Measurements from ENCODE around the gene VPS37C. TPM values are rescaled to one million over a fixed set of nuclear protein-coding genes. Genes with fewer than 3 reads are reported as not detected.

The VPS37C gene
- total RNA-seq, 4 donors from 2014 or later: 8.6 to 23.3 (median 20.5) TPM

GRCh38 chr11:61147791-61148620, 13.2 kb downstream of the VPS37C start:
- no peaks in the 10 kb centered on the region for H3K9me3 ChIP-seq
- no peak for DNase-seq
- TF ChIP-seq CTCF (IDR thresholded peaks at IDR 0.05) (no peak), POLR2A (IDR thresholded peaks at IDR 0.05) (no peak), EP300 (IDR thresholded peaks at IDR 0.05; ENCODE audit: low read depth) (no peak), POLR2AphosphoS5 (IDR thresholded peaks at IDR 0.05) (no peak)
- H3K4me3 ChIP-seq: no peak overlapping the region
- no peaks in the 10 kb centered on the region for H3K36me3 ChIP-seq
- H3K27ac ChIP-seq: no peak overlapping the region
- intact Hi-C loops (cut with DNase I; ENCODE audit: low total_unique reads) (no loop called here), in situ Hi-C loops (cut with MboI; ENCODE audit: low pct_ligation_motif_present in 1 of 4, low pct_unique_long_range_greater_than_20kb in 1 of 4, low sequenced_read_pairs in 3 of 4) (loop anchor here in 1 of 4 donors (25.0 kb wide), 1 partner anchor 311 kb away; the partner anchor contains the start of gene CCDC86)
- no peaks in the 10 kb centered on the region for H3K27me3 ChIP-seq
- H3K4me1 ChIP-seq: peaks cover 37 to 60% (median 42%) of the 10 kb centered on the region in 4 donors
- 27 to 71% methylated on average over 2 to 11 of the region's 11 CpGs for WGBS, 2 donors (ENCODE audit: low coverage in 1 of 2)

DNA sequence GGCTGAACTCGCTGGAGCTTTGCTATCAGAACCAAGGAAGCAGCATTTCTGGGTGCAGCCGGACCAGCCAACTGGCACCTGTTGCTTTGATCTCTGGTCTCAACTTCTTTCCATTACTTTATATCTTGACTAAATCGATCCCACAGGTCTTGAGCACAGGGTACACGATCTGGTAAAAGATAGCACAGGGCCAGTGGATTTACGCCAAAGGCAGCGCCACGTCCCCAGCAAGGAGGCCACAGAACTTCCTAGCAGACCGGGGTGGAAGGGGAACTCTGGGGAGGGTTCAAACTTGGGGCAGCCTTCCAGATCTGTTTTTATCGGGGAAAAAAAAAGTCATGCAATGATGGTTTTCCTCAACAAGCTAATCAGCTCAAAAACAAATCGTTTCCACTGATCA, 14.0 kb downstream of the VPS37C start:
- no peaks in the 10 kb centered on the region for H3K9me3 ChIP-seq
- WGBS, 2 donors (ENCODE audit: low coverage in 1 of 2): 79 to 82% methylated on average over 4 to 10 of the region's 10 CpGs
- no peaks in the 10 kb centered on the region for H3K36me3 ChIP-seq
- TF ChIP-seq EP300 (IDR thresholded peaks at IDR 0.05; ENCODE audit: low read depth) (no peak), CTCF (IDR thresholded peaks at IDR 0.05) (no peak), POLR2AphosphoS5 (IDR thresholded peaks at IDR 0.05) (no peak), POLR2A (IDR thresholded peaks at IDR 0.05) (no peak)
- in situ Hi-C loops (cut with MboI; ENCODE audit: low pct_ligation_motif_present in 1 of 4, low pct_unique_long_range_greater_than_20kb in 1 of 4, low sequenced_read_pairs in 3 of 4): loop anchor here in 1 of 4 donors (25.0 kb wide), 1 partner anchor 310 kb away; the partner anchor contains the start of gene CCDC86
- no peaks in the 10 kb centered on the region for H3K27me3 ChIP-seq
- intact Hi-C loops (cut with DNase I; ENCODE audit: low total_unique reads): no loop called here
- H3K27ac ChIP-seq: no peak overlapping the region
- DNase-seq: no peak
- peaks cover 32 to 53% (median 36%) of the 10 kb centered on the region in 4 donors for H3K4me1 ChIP-seq
- no peak overlapping the region for H3K4me3 ChIP-seq

DNA sequence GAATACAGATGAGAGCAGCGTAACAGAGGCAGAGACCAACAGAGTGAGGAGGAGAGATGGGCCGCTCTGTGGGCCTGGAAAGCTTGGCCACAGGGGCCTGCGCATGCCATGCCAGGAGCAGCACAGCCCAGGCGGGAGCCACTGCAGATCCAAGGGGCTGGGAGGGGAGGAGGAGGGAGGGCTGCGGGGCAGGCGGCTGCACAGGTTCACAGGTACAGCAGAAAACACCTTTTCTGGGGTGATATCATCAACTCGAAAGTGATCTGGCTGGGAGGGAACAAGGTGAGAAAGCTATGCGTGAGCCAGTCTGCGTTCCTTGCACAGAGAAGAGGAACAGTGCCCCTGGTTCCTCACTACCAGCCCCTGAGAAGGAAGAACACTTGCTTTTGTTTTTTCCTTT, 14.8 kb downstream of the VPS37C start:
- TF ChIP-seq POLR2AphosphoS5 (IDR thresholded peaks at IDR 0.05) (no peak), EP300 (IDR thresholded peaks at IDR 0.05; ENCODE audit: low read depth) (no peak), CTCF (IDR thresholded peaks at IDR 0.05) (no peak), POLR2A (IDR thresholded peaks at IDR 0.05) (no peak)
- H3K4me3 ChIP-seq: no peak overlapping the region
- H3K27ac ChIP-seq: no peak overlapping the region
- H3K9me3 ChIP-seq: no peaks in the 10 kb centered on the region
- no peak for DNase-seq
- no peaks in the 10 kb centered on the region for H3K36me3 ChIP-seq
- H3K4me1 ChIP-seq: peaks cover 24 to 53% (median 35%) of the 10 kb centered on the region in 4 donors
- in situ Hi-C loops (cut with MboI; ENCODE audit: low pct_ligation_motif_present in 1 of 4, low pct_unique_long_range_greater_than_20kb in 1 of 4, low sequenced_read_pairs in 3 of 4): loop anchor here in 1 of 4 donors (25.0 kb wide), 1 partner anchor 309 kb away; the partner anchor contains the start of gene CCDC86
- no peaks in the 10 kb centered on the region for H3K27me3 ChIP-seq
- intact Hi-C loops (cut with DNase I; ENCODE audit: low total_unique reads): no loop called here
- WGBS, 2 donors (ENCODE audit: low coverage in 1 of 2): 83 to 89% methylated on average over 3 to 9 of the region's 9 CpGs

- Histone ChIP-seq H3K36me3 (no peaks in the 10 kb centered on the region), H3K4me1 (peaks cover 14 to 53% (median 34%) of the 10 kb centered on the region in 4 donors), H3K27ac (no peak overlapping the region), H3K4me3 (no peak overlapping the region), H3K27me3 (no peaks in the 10 kb centered on the region), H3K9me3 (no peaks in the 10 kb centered on the region)
- WGBS, 2 donors (ENCODE audit: low coverage in 1 of 2): 91 to 92% methylated on average over 2 to 17 of the region's 17 CpGs
- no peak for TF ChIP-seq POLR2A (IDR thresholded peaks at IDR 0.05)
- TF ChIP-seq POLR2AphosphoS5 (IDR thresholded peaks at IDR 0.05): no peak
- no peak for TF ChIP-seq EP300 (IDR thresholded peaks at IDR 0.05; ENCODE audit: low read depth)
- no peak for TF ChIP-seq CTCF (IDR thresholded peaks at IDR 0.05)
- intact Hi-C loops (cut with DNase I; ENCODE audit: low total_unique reads) (no loop called here), in situ Hi-C loops (cut with MboI; ENCODE audit: low pct_ligation_motif_present in 1 of 4, low pct_unique_long_range_greater_than_20kb in 1 of 4, low sequenced_read_pairs in 3 of 4) (loop anchor here in 1 of 4 donors (25.0 kb wide), 1 partner anchor 308 kb away; the partner anchor contains the start of gene CCDC86)
- no peak for DNase-seq
Observed at GRCh38 chr11:61145228-61146005, 15.8 kb downstream of the VPS37C start.

All from transverse colon (tissue), 4 donors.